SK-N-SH (cell line): ENCODE measurements around the gene AAMDC. TPM values are rescaled to one million over a fixed set of nuclear protein-coding genes. Genes with fewer than 3 reads are reported as not detected.

Experiments used
- CTCF ChIA-PET: fragments of 300-600, 350-600 bp; formaldehyde crosslinking; extraction: SDS; loops from one replicate; lab custom pipeline; 2021; lab: Yijun Ruan, JAX
- POLR2A ChIA-PET: fragments of 350-600 bp; sonication (Branson Sonifier 250); formaldehyde crosslinking; extraction: SDS; loops from one replicate; lab custom pipeline; 2020; ENCODE audit warnings: antibody characterized with exemption, inconsistent platforms; lab: Yijun Ruan, JAX
- DNase-seq: peaks from one replicate; pipeline ENCODE4 v3.0.0; 2012
- H2AFZ ChIP-seq: fragments of 200-600 bp; sonication (generic); 2 replicates; pipeline ENCODE4 v1.8.1; 2016; ENCODE audit warnings: antibody characterized with exemption, mild to moderate bottlenecking, low read depth
- H3F3A ChIP-seq: fragments of 200-600 bp; sonication (generic); replicated peaks from 2 replicates; pipeline ENCODE3; 2016; ENCODE audit warnings: antibody characterized with exemption, mild to moderate bottlenecking; ENCODE audit not compliant: insufficient read depth
- H3K27ac ChIP-seq, 2 experiments: fragments of 200-500 bp in 1 of 2; fragments of 200-600 bp in 1 of 2; sonication (Bioruptor generic) in 1 of 2; sonication (generic), shearing (Covaris generic) in 1 of 2; 2 replicates each; pipeline versions ENCODE4 v1.5.1 to v1.6.1; 2014 to 2016; ENCODE audit warnings: low read depth in 2 of 2, inconsistent platforms in 1 of 2, low read length in 1 of 2, mild to moderate bottlenecking in 1 of 2, mixed read lengths in 1 of 2
- H3K27me3 ChIP-seq: fragments of 200-600 bp; sonication (generic), shearing (Covaris generic); 2 replicates; pipeline ENCODE4 v1.6.1; 2016; ENCODE audit warnings: mixed run types; ENCODE audit not compliant: insufficient read depth
- H3K36me3 ChIP-seq, 2 experiments: fragments of 200-500 bp in 1 of 2; fragments of 200-600 bp in 1 of 2; sonication (Bioruptor generic) in 1 of 2; sonication (generic) in 1 of 2; replicated peaks in 1 of 2; 2 replicates each; pipeline versions ENCODE3 to v1.5.1; 2014 to 2016; ENCODE audit warnings: low read length in 1 of 2, mild to moderate bottlenecking in 1 of 2; ENCODE audit not compliant: insufficient read depth in 2 of 2, control insufficient read depth in 1 of 2
- H3K4me1 ChIP-seq, 2 experiments: fragments of 200-500 bp in 1 of 2; fragments of 200-600 bp in 1 of 2; sonication (Bioruptor generic) in 1 of 2; sonication (generic), shearing (Covaris generic) in 1 of 2; 2 replicates each; pipeline versions ENCODE4 v1.5.1 to v1.6.1; 2014 to 2016; ENCODE audit warnings: low read depth in 1 of 2, low read length in 1 of 2, mixed run types in 1 of 2; ENCODE audit not compliant: insufficient read depth in 2 of 2, control insufficient read depth in 1 of 2
- H3K4me2 ChIP-seq: fragments of 200-600 bp; sonication (generic), shearing (Covaris generic); 2 replicates; pipeline ENCODE4 v1.6.1; 2017; ENCODE audit warnings: mixed run types
- H3K4me3 ChIP-seq, 2 experiments: fragments of 200-500 bp in 1 of 2; fragments of 200-600 bp in 1 of 2; sonication (Bioruptor generic) in 1 of 2; sonication (generic), shearing (Covaris generic) in 1 of 2; 2 replicates each; pipeline versions ENCODE4 v1.5.1 to v1.8.1; 2014 to 2016; ENCODE audit warnings: low read depth in 2 of 2, inconsistent platforms in 1 of 2, low read length in 1 of 2, mild to moderate bottlenecking in 1 of 2, mixed read lengths in 1 of 2, moderate library complexity in 1 of 2
- H3K79me2 ChIP-seq: fragments of 200-600 bp; sonication (generic); 2 replicates; pipeline ENCODE4 v1.8.1; 2017; ENCODE audit warnings: mild to moderate bottlenecking; ENCODE audit not compliant: insufficient read depth
- H3K9ac ChIP-seq: fragments of 200-600 bp; sonication (generic); 2 replicates; pipeline ENCODE4 v1.6.1; 2017; ENCODE audit warnings: mixed run types
- H3K9me2 ChIP-seq: fragments of 200-600 bp; sonication (generic); 2 replicates; pipeline ENCODE4 v1.6.1; 2017; ENCODE audit warnings: mixed run types
- H3K9me3 ChIP-seq: fragments of 200-600 bp; sonication (generic); 2 replicates; pipeline ENCODE4 v1.6.1; 2017; ENCODE audit warnings: mixed run types, mild to moderate bottlenecking, moderate library complexity
- H4K20me1 ChIP-seq: fragments of 200-600 bp; sonication (generic); 2 replicates; pipeline ENCODE4 v1.6.1; 2017; ENCODE audit warnings: mild to moderate bottlenecking, mixed run types; ENCODE audit not compliant: insufficient read depth
- CHD2 ChIP-seq: fragments of 150-350 bp; IDR thresholded peaks from 2 replicates; pipeline ENCODE4 v1.6.1; 2018; ENCODE audit warnings: low read length; ENCODE audit not compliant: partially characterized antibody
- ELF1 ChIP-seq: IDR thresholded peaks from 2 replicates; pipeline ENCODE4 v1.4.0; 2012
- EP300 ChIP-seq, 2 experiments: IDR thresholded peaks; 2 replicates each; pipeline versions ENCODE4 v1.4.0 to v1.6.1; 2012; ENCODE audit warnings: borderline replicate concordance in 1 of 2, low read depth in 1 of 2, low read length in 1 of 2
- FOSL2 ChIP-seq: IDR thresholded peaks from 2 replicates; pipeline ENCODE4 v1.4.0; 2012; ENCODE audit warnings: low read depth, mild to moderate bottlenecking, moderate library complexity, borderline replicate concordance
- GABPA ChIP-seq: IDR thresholded peaks from 2 replicates; pipeline ENCODE4 v1.4.0; 2012; ENCODE audit warnings: low read depth, mild to moderate bottlenecking
- GATA2 ChIP-seq: sonication (generic); formaldehyde crosslinking; IDR thresholded peaks from 2 replicates; pipeline ENCODE4 v1.5.0; 2020; ENCODE audit warnings: mild to moderate bottlenecking, missing genetic modification reagents
- MAX ChIP-seq: IDR thresholded peaks from 2 replicates; pipeline ENCODE4 v1.4.0; 2012; ENCODE audit warnings: low read depth
- MEF2A ChIP-seq: IDR thresholded peaks from 2 replicates; pipeline ENCODE4 v1.4.0; 2012; ENCODE audit warnings: low read depth, borderline replicate concordance
- MXI1 ChIP-seq: IDR thresholded peaks from 2 replicates; pipeline ENCODE4 v1.6.1; 2012; ENCODE audit warnings: mild to moderate bottlenecking, low read depth, low read length, improper control_type of control experiment
- RAD21 ChIP-seq: IDR thresholded peaks from 2 replicates; pipeline ENCODE4 v1.6.1; 2012; ENCODE audit warnings: mild to moderate bottlenecking, low read length
- RCOR1 ChIP-seq: fragments of 150-350 bp; IDR thresholded peaks from 2 replicates; pipeline ENCODE4 v1.6.1; 2017; ENCODE audit warnings: antibody characterized with exemption, low read length
- RFX5 ChIP-seq: IDR thresholded peaks from 2 replicates; pipeline ENCODE4 v1.6.1; 2012; ENCODE audit warnings: mild to moderate bottlenecking, improper control_type of control experiment, low read length
- SIN3A ChIP-seq: IDR thresholded peaks from 2 replicates; pipeline ENCODE4 v1.6.1; 2012; ENCODE audit warnings: low read depth, mild to moderate bottlenecking, low read length, moderate library complexity, borderline replicate concordance
- SMC3 ChIP-seq: IDR thresholded peaks from 2 replicates; pipeline ENCODE4 v1.6.1; 2012; ENCODE audit warnings: low read depth, low read length, improper control_type of control experiment
- USF1 ChIP-seq: IDR thresholded peaks from 2 replicates; pipeline ENCODE4 v1.4.0; 2012; ENCODE audit warnings: low read depth, borderline replicate concordance
- YY1 ChIP-seq: IDR thresholded peaks from 2 replicates; pipeline ENCODE4 v1.4.0; 2012; ENCODE audit warnings: low read depth, mild to moderate bottlenecking
- WGBS: methylation state at CpG from one replicate; pipeline ENCODE4 v1.1.6; 2017; ENCODE audit warnings: low lambda C conversion rate; 5-methylcytosine and 5-hydroxymethylcytosine counted together
- polyA plus RNA-seq, 3 experiments: library from polyadenylated mRNA; depleted of rRNA; stranded (reverse); fragments of >200 nt; gene quantifications; 2 replicates each; pipeline ENCODE4 v1.2.3, GENCODE V29; 2012
- TF ChIP-seq, protein P1 (sequence below): fragments of 150-350 bp; IDR thresholded peaks from 2 replicates; pipeline ENCODE4 v1.6.1; 2016; ENCODE audit warnings: mild to moderate bottlenecking, low read depth, low read length
- TF ChIP-seq, protein P2 (sequence below): fragments of 150-350 bp; IDR thresholded peaks from 2 replicates; pipeline ENCODE4 v1.6.1; 2017; ENCODE audit warnings: antibody characterized with exemption, low read length, low read depth, borderline replicate concordance
- TF ChIP-seq, protein P3 (sequence below): IDR thresholded peaks from 2 replicates; pipeline ENCODE4 v1.6.1; 2012; ENCODE audit warnings: mild to moderate bottlenecking, low read depth, low read length, moderate library complexity

Gene AAMDC
- polyA plus RNA-seq, 1 of the 3 experiments (the other 2 are of a cell fraction): 66.6 TPM

GRCh38 chr11:77820565-77821348, at the start of gene AAMDC, which contains the start of gene RSF1 (continued):
- TF ChIP-seq USF1 (no peak), FOSL2 (no peak), MXI1 (peak; percentile 87; the same call in 1 of the 2 replicates), SMC3 (peak; percentile 56), RCOR1 (no peak), CHD2 (peak; percentile 69), ELF1 (peak; percentile 76; the same call in 1 of the 2 replicates), MAX (peak; percentile 97)
- TF ChIP-seq, protein P1, sequence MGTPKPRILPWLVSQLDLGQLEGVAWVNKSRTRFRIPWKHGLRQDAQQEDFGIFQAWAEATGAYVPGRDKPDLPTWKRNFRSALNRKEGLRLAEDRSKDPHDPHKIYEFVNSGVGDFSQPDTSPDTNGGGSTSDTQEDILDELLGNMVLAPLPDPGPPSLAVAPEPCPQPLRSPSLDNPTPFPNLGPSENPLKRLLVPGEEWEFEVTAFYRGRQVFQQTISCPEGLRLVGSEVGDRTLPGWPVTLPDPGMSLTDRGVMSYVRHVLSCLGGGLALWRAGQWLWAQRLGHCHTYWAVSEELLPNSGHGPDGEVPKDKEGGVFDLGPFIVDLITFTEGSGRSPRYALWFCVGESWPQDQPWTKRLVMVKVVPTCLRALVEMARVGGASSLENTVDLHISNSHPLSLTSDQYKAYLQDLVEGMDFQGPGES: no peak
- TF ChIP-seq, protein P2, sequence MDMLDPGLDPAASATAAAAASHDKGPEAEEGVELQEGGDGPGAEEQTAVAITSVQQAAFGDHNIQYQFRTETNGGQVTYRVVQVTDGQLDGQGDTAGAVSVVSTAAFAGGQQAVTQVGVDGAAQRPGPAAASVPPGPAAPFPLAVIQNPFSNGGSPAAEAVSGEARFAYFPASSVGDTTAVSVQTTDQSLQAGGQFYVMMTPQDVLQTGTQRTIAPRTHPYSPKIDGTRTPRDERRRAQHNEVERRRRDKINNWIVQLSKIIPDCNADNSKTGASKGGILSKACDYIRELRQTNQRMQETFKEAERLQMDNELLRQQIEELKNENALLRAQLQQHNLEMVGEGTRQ: no peak

DNA sequence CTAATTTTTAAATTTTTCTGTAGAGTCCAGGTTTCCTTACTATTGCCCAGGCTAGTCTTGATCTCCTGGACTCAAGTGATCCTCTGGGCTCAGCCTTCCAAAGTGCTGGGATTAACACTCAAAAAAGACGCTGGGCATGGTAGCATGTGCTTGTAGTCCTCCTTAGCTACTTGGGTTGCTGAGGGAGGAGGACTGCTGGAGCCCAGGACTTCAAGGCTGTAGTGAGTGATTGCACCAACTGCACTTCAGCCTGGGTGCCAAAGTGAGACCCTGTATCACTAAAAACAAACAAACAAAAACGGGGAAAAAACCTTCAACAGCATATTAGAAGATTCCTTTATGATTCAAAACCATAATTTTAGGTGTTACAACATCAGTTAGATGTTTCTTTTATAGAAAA, 45.0 kb upstream of the AAMDC start:
- Histone ChIP-seq H3K4me3 (no peak overlapping the region), H2AFZ (no peak overlapping the region), H3F3A (peaks cover 10% of the 10 kb centered on the region), H3K4me1 (peaks cover 0 to 12% of the 10 kb centered on the region in 2 experiments; a peak in 2 of 4 replicates), H3K79me2 (peaks cover 97% of the 10 kb centered on the region), H3K9me3 (no peaks in the 10 kb centered on the region), H3K9ac (no peak overlapping the region), H3K4me2 (no peak overlapping the region), H3K27ac (no peak overlapping the region), H3K9me2 (no peaks in the 10 kb centered on the region), H3K36me3 (no peaks in the 10 kb centered on the region), H4K20me1 (peaks cover 95% of the 10 kb centered on the region), H3K27me3 (no peaks in the 10 kb centered on the region)
- TF ChIP-seq SIN3A: no peak
- no peak for TF ChIP-seq MXI1
- TF ChIP-seq, protein P3, sequence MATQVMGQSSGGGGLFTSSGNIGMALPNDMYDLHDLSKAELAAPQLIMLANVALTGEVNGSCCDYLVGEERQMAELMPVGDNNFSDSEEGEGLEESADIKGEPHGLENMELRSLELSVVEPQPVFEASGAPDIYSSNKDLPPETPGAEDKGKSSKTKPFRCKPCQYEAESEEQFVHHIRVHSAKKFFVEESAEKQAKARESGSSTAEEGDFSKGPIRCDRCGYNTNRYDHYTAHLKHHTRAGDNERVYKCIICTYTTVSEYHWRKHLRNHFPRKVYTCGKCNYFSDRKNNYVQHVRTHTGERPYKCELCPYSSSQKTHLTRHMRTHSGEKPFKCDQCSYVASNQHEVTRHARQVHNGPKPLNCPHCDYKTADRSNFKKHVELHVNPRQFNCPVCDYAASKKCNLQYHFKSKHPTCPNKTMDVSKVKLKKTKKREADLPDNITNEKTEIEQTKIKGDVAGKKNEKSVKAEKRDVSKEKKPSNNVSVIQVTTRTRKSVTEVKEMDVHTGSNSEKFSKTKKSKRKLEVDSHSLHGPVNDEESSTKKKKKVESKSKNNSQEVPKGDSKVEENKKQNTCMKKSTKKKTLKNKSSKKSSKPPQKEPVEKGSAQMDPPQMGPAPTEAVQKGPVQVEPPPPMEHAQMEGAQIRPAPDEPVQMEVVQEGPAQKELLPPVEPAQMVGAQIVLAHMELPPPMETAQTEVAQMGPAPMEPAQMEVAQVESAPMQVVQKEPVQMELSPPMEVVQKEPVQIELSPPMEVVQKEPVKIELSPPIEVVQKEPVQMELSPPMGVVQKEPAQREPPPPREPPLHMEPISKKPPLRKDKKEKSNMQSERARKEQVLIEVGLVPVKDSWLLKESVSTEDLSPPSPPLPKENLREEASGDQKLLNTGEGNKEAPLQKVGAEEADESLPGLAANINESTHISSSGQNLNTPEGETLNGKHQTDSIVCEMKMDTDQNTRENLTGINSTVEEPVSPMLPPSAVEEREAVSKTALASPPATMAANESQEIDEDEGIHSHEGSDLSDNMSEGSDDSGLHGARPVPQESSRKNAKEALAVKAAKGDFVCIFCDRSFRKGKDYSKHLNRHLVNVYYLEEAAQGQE: no peak
- TF ChIP-seq EP300 (IDR thresholded peaks at IDR 0.05; ENCODE audit: borderline replicate concordance in 1 of 2, low read depth in 1 of 2, low read length in 1 of 2): no peak
- TF ChIP-seq, protein P2: no peak
- no peak for TF ChIP-seq GABPA
- no peak for TF ChIP-seq RAD21
- no peak for TF ChIP-seq YY1
- no peak for TF ChIP-seq GATA2
- no peak for TF ChIP-seq RFX5
- no peak for TF ChIP-seq FOSL2
- TF ChIP-seq MAX: no peak
- no peak for TF ChIP-seq MEF2A
- no peak for TF ChIP-seq USF1
- no peak for DNase-seq
- ChIA-PET POLR2A (no interaction called here), CTCF (interaction anchor here (0.6 to 2.0 kb wide), 8 partner anchors 9 to 328 kb away, joined by 3 to 5 read pairs (median 4); no protein-coding TSS in a partner anchor)
- 98% methylated on average over 2 of the region's 2 CpGs for WGBS
